ENCODE measurements around the gene BIN2. TPM values are rescaled to one million over a fixed set of nuclear protein-coding genes. Genes with fewer than 3 reads are reported as not detected.

Gene BIN2
- total and polyA plus RNA-seq, 9 of the 15 experiments (the other 6 are each of a cell fraction or from before 2014, with no cell fraction given) = 0.04 to 0.39 (median 0.25) TPM; not detected in 1

DNA sequence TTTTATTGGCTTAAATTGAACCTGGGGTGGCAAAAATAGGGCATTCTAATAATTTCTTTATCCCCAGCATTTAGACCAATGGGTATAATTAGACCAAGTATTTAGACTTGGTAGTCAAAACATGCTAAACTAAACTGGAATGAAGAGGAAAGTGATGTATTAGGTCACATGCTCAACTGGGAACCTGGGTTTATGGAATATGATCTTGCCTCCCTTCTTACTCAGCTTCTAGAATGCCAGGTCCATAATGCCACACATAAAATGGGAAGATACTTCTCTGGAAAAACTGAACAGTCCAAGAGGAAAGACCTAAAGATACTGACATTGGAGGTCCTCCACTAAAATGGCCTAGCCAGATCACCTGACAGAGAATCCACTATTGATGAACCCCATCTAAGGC, 6.2 kb upstream of the BIN2 start:
- ATAC-seq = no peak
- intact Hi-C loops (cut with micrococcal nuclease) = no loop called here

More for the DNA sequence above, 6.2 kb upstream of the BIN2 start:
- DNase-seq (ENCODE audit: extremely low read depth in 1 of 4, low spot score in 3 of 4) = no peak
- Histone ChIP-seq H4K20me1 (replicated peaks; ENCODE audit: control insufficient read depth, insufficient read depth, low read length) (no peaks in the 10 kb centered on the region), H3K4me3 (no peak overlapping the region), H3K9me1 (ENCODE audit: control insufficient read depth, insufficient read depth, low read length) (no peaks in the 10 kb centered on the region), H3K27ac (ENCODE audit: extremely low read depth, low read depth, low read length) (no peak overlapping the region), H3K79me2 (ENCODE audit: control insufficient read depth, insufficient read depth, low read length) (no peaks in the 10 kb centered on the region), H3K9ac (ENCODE audit: insufficient read depth in 1 of 2, low read depth in 2 of 2, low read length in 2 of 2) (no peak overlapping the region), H3K9me3 (replicated peaks; ENCODE audit: control insufficient read depth, insufficient read depth, low read depth, low read length) (no peaks in the 10 kb centered on the region), H3K27me3 (ENCODE audit: control insufficient read depth in 2 of 2, insufficient read depth in 2 of 2, low read length in 2 of 2) (no peaks in the 10 kb centered on the region), H3K36me3 (ENCODE audit: control insufficient read depth, insufficient read depth, low read length) (no peaks in the 10 kb centered on the region), H2AFZ (ENCODE audit: low read depth, low read length) (peak overlapping the region; percentile 95), H3K4me2 (ENCODE audit: insufficient read depth, low read length) (no peak overlapping the region), H3K4me1 (replicated peaks in 1 of 2; ENCODE audit: control insufficient read depth in 2 of 2, insufficient read depth in 2 of 2, low read length in 2 of 2) (peaks cover 27 to 45% of the 10 kb centered on the region in 2 experiments)
- TF ChIP-seq SNIP1 (IDR thresholded peaks at IDR 0.05; ENCODE audit: low read depth) (no peak), ZFP36 (IDR thresholded peaks at IDR 0.05; ENCODE audit: low read depth, low read length, partially characterized antibody) (no peak), NFIC (IDR thresholded peaks at IDR 0.05) (no peak), PTBP1 (IDR thresholded peaks at IDR 0.05; ENCODE audit: low read depth, low read length) (no peak), ZNF124 (CRISPR knock-in tag; IDR thresholded peaks at IDR 0.05) (no peak), MAFK (IDR thresholded peaks at IDR 0.05; ENCODE audit: low read length) (no peak), NR3C1 (CRISPR knock-in tag; IDR thresholded peaks at IDR 0.05) (no peak), EP300 (IDR thresholded peaks at IDR 0.05; ENCODE audit: low read length) (no peak), HDAC3 (IDR thresholded peaks at IDR 0.05; ENCODE audit: borderline replicate concordance, partially characterized antibody) (no peak), RUNX1 (IDR thresholded peaks at IDR 0.05; ENCODE audit: low read depth) (no peak), ZNF217 (CRISPR knock-in tag; IDR thresholded peaks at IDR 0.05) (no peak), HDAC8 (tag; IDR thresholded peaks at IDR 0.05) (no peak), OTX1 (CRISPR knock-in tag; IDR thresholded peaks at IDR 0.05) (no peak), TAF7 (tag; IDR thresholded peaks at IDR 0.05) (no peak), HNRNPLL (IDR thresholded peaks at IDR 0.05; ENCODE audit: low read depth, low read length, poor library complexity, severe bottlenecking) (no peak)
- TF ChIP-seq, protein P1, sequence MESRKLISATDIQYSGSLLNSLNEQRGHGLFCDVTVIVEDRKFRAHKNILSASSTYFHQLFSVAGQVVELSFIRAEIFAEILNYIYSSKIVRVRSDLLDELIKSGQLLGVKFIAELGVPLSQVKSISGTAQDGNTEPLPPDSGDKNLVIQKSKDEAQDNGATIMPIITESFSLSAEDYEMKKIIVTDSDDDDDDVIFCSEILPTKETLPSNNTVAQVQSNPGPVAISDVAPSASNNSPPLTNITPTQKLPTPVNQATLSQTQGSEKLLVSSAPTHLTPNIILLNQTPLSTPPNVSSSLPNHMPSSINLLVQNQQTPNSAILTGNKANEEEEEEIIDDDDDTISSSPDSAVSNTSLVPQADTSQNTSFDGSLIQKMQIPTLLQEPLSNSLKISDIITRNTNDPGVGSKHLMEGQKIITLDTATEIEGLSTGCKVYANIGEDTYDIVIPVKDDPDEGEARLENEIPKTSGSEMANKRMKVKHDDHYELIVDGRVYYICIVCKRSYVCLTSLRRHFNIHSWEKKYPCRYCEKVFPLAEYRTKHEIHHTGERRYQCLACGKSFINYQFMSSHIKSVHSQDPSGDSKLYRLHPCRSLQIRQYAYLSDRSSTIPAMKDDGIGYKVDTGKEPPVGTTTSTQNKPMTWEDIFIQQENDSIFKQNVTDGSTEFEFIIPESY (CRISPR knock-in tag; IDR thresholded peaks at IDR 0.05) = no peak
- TF ChIP-seq, protein P2, sequence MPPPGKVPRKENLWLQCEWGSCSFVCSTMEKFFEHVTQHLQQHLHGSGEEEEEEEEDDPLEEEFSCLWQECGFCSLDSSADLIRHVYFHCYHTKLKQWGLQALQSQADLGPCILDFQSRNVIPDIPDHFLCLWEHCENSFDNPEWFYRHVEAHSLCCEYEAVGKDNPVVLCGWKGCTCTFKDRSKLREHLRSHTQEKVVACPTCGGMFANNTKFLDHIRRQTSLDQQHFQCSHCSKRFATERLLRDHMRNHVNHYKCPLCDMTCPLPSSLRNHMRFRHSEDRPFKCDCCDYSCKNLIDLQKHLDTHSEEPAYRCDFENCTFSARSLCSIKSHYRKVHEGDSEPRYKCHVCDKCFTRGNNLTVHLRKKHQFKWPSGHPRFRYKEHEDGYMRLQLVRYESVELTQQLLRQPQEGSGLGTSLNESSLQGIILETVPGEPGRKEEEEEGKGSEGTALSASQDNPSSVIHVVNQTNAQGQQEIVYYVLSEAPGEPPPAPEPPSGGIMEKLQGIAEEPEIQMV (tag; conservative IDR thresholded peaks at IDR 0.05; ENCODE audit: low read depth) = no peak
- TF ChIP-seq, protein P3, sequence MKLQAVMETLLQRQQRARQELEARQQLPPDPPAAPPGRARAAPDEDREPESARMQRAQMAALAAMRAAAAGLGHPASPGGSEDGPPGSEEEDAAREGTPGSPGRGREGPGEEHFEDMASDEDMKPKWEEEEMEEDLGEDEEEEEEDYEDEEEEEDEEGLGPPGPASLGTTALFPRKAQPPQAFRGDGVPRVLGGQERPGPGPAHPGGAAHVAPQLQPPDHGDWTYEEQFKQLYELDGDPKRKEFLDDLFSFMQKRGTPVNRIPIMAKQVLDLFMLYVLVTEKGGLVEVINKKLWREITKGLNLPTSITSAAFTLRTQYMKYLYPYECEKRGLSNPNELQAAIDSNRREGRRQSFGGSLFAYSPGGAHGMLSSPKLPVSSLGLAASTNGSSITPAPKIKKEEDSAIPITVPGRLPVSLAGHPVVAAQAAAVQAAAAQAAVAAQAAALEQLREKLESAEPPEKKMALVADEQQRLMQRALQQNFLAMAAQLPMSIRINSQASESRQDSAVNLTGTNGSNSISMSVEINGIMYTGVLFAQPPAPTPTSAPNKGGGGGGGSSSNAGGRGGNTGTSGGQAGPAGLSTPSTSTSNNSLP (IDR thresholded peaks at IDR 0.05; ENCODE audit: borderline replicate concordance, low read depth, low read length) = no peak
- in situ Hi-C loops (cut with MboI) = no loop called here
- POLR2A ChIA-PET = interaction anchor here (0.5 to 1.2 kb wide), 2 partner anchors 9 to 10 kb away, joined by 3 to 5 read pairs; no protein-coding TSS in a partner anchor
- no TSS peak for BruUV-seq (replicated peaks)
- CTCF ChIA-PET (ENCODE audit: low intra/inter-chr PET ratio) = no interaction called here
- FAIRE-seq = no peak

Data from K562 (cell line).